A549 (cell line): ENCODE results near the gene GBA2. TPM values are rescaled to one million over a fixed set of nuclear protein-coding genes. Genes with fewer than 3 reads are reported as not detected.

Source experiments
- ATAC-seq, 2 experiments: fragments of 200-7000 bp in 1 of 2; fragments of >200 bp in 1 of 2; cut with Nextera tagmentation in 1 of 2; cut with Tn5 transposase in 1 of 2; 3 replicates each; pipeline versions ENCODE4 v1.8.0 to v1.9.1; 2018 to 2020; ENCODE audit warnings: mild to moderate bottlenecking in 1 of 2, moderate library complexity in 1 of 2
- CTCF ChIA-PET: fragments of 300-600 bp; sonication (Branson Sonifier 250); formaldehyde crosslinking; extraction: SDS; loops from one replicate; lab custom pipeline; 2021; ENCODE audit warnings: antibody characterized with exemption, inconsistent platforms; lab: Yijun Ruan, JAX
- POLR2A ChIA-PET: fragments of 350-600 bp; formaldehyde crosslinking; extraction: SDS; loops from one replicate; lab custom pipeline; 2021; ENCODE audit warnings: antibody characterized with exemption, inconsistent platforms; lab: Yijun Ruan, JAX
- DNase-seq, 2 experiments: peaks; one replicate each; pipeline versions ENCODE4 v3.0.0 to v3.0.0-alpha.2; 2011 to 2016; ENCODE audit warnings: low read depth in 1 of 2, low spot score in 1 of 2
- FAIRE-seq: peaks from 2 replicates; lab custom pipeline; 2011; peaks lifted over from hg19 to GRCh38; lab: Jason Lieb, UNC
- H3K27ac ChIP-seq, 2 experiments: fragments of >200 bp; sonication (Bioruptor Twin); formaldehyde crosslinking; 3 replicates each; pipeline ENCODE4 v1.5.1; 2016 to 2017
- H3K4me1 ChIP-seq: fragments of >200 bp; sonication (Bioruptor Twin); formaldehyde crosslinking; 3 replicates; pipeline ENCODE4 v1.6.1; 2016
- H3K4me2 ChIP-seq: fragments of >200 bp; sonication (Bioruptor Twin); formaldehyde crosslinking; 3 replicates; pipeline ENCODE4 v1.6.1; 2016
- H3K4me3 ChIP-seq: fragments of >200 bp; sonication (Bioruptor Twin); formaldehyde crosslinking; 3 replicates; pipeline ENCODE4 v1.5.1; 2016
- H3K9me3 ChIP-seq: fragments of >200 bp; sonication (Bioruptor Twin); formaldehyde crosslinking; 3 replicates; pipeline ENCODE4 v1.6.1; 2016
- ATOH8 ChIP-seq: fragments of 250-450 bp; sonication (Bioruptor Pico); IDR thresholded peaks from 2 replicates; pipeline ENCODE4 v1.5.0; 2020; ENCODE audit warnings: low read depth, mild to moderate bottlenecking, moderate library complexity
- BCL3 ChIP-seq: fragments of >200 bp; sonication (Bioruptor Twin); formaldehyde crosslinking; IDR thresholded peaks from 3 replicates; pipeline ENCODE4 v1.6.1; 2016
- CBX2 ChIP-seq: fragments of 200-600 bp; sonication (generic); IDR thresholded peaks from 2 replicates; pipeline ENCODE4 v1.6.1; 2016; ENCODE audit warnings: low read depth, mild to moderate bottlenecking, borderline replicate concordance
- EHF ChIP-seq: fragments of 250-450 bp; sonication (Bioruptor Pico); IDR thresholded peaks from 2 replicates; pipeline ENCODE4 v1.5.0; 2020; ENCODE audit warnings: mild to moderate bottlenecking
- EHMT2 ChIP-seq: fragments of 200-600 bp; sonication (generic); IDR thresholded peaks from 2 replicates; pipeline ENCODE4 v1.6.1; 2016; ENCODE audit warnings: antibody characterized with exemption, low read depth, mild to moderate bottlenecking, moderate library complexity
- EP300 ChIP-seq, 2 experiments: fragments of >200 bp; sonication (Bioruptor Twin); formaldehyde crosslinking; IDR thresholded peaks; 2 replicates in 1 of 2; 3 replicates in 1 of 2; pipeline ENCODE4 v1.6.1; 2016 to 2017
- FOSB ChIP-seq: fragments of 250-450 bp; sonication (Bioruptor Pico); IDR thresholded peaks from 2 replicates; pipeline ENCODE4 v1.5.0; 2020; ENCODE audit warnings: mild to moderate bottlenecking, moderate library complexity
- GATA3 ChIP-seq: IDR thresholded peaks from 2 replicates; pipeline ENCODE4 v1.6.1; 2012; ENCODE audit warnings: borderline replicate concordance
- HDAC2 ChIP-seq: fragments of 200-600 bp; sonication (generic); IDR thresholded peaks from 2 replicates; pipeline ENCODE4 v1.6.1; 2016
- HMGXB4 ChIP-seq: fragments of 250-450 bp; sonication (Bioruptor Pico); IDR thresholded peaks from 2 replicates; pipeline ENCODE4 v1.5.0; 2021; ENCODE audit warnings: mild to moderate bottlenecking, moderate library complexity, borderline replicate concordance
- HOXB13 ChIP-seq: fragments of 250-450 bp; sonication (Bioruptor Pico); IDR thresholded peaks from 2 replicates; pipeline ENCODE4 v1.5.0; 2020; ENCODE audit warnings: low read depth, mild to moderate bottlenecking, moderate library complexity
- HOXB5 ChIP-seq: fragments of 250-450 bp; sonication (Bioruptor Pico); IDR thresholded peaks from 2 replicates; pipeline ENCODE4 v1.5.0; 2020; ENCODE audit warnings: mild to moderate bottlenecking, moderate library complexity
- KDM5A ChIP-seq: fragments of 200-600 bp; sonication (generic); IDR thresholded peaks from 2 replicates; pipeline ENCODE4 v1.6.1; 2016; ENCODE audit warnings: antibody characterized with exemption, mild to moderate bottlenecking
- MAZ ChIP-seq: fragments of 150-350 bp; IDR thresholded peaks from 2 replicates; pipeline ENCODE4 v1.6.1; 2014; ENCODE audit warnings: antibody characterized with exemption, low read depth, low read length, borderline replicate concordance
- NFE2L2 ChIP-seq: fragments of 150-350 bp; conservative IDR thresholded peaks from 2 replicates; pipeline ENCODE4 v1.6.1; 2014; ENCODE audit warnings: low read length
- NPAS2 ChIP-seq: fragments of 250-450 bp; sonication (Bioruptor Pico); IDR thresholded peaks from 2 replicates; pipeline ENCODE4 v1.8.0; 2022; ENCODE audit warnings: mild to moderate bottlenecking, moderate library complexity, borderline replicate concordance
- NR3C1 ChIP-seq: fragments of >200 bp; sonication (Bioruptor Twin); formaldehyde crosslinking; IDR thresholded peaks from 3 replicates; pipeline ENCODE4 v1.6.1; 2017
- PBX3 ChIP-seq: IDR thresholded peaks from 2 replicates; pipeline ENCODE4 v1.6.1; 2012
- POLR2AphosphoS2 ChIP-seq: conservative IDR thresholded peaks from 2 replicates; pipeline ENCODE4 v1.6.1; 2012; ENCODE audit warnings: low read length, improper control_type of control experiment, inconsistent platforms
- RFX5 ChIP-seq: fragments of 450-650 bp; IDR thresholded peaks from 2 replicates; pipeline ENCODE4 v1.7.1; 2014; ENCODE audit warnings: antibody characterized with exemption, mild to moderate bottlenecking, moderate library complexity
- SMC3 ChIP-seq: fragments of >200 bp; sonication (Bioruptor Twin); formaldehyde crosslinking; IDR thresholded peaks from 3 replicates; pipeline ENCODE4 v1.6.1; 2018; ENCODE audit warnings: inconsistent platforms
- SREBF2 ChIP-seq: fragments of 450-650 bp; IDR thresholded peaks from 2 replicates; pipeline ENCODE4 v1.6.1; 2014; ENCODE audit warnings: mild to moderate bottlenecking, moderate library complexity
- TP53 ChIP-seq: fragments of 250-450 bp; sonication (Bioruptor Pico); IDR thresholded peaks from 2 replicates; pipeline ENCODE4 v1.5.0; 2021; ENCODE audit warnings: mild to moderate bottlenecking, moderate library complexity
- ZC3H11A ChIP-seq: fragments of 450-650 bp; IDR thresholded peaks from 2 replicates; pipeline ENCODE4 v1.6.1; 2014; ENCODE audit warnings: antibody characterized with exemption, mild to moderate bottlenecking
- WGBS: methylation state at CpG from one replicate; pipeline ENCODE4 v1.1.6; 2017; ENCODE audit errors: missing lambda C conversion rate; 5-methylcytosine and 5-hydroxymethylcytosine counted together
- polyA plus RNA-seq, 4 experiments: library from polyadenylated mRNA; depleted of rRNA in 3 of 4; stranded (reverse); fragments of >200 nt; fragmentation: RNase III in 1 of 4; extraction: RNeasy Plus Mini Kit Qiagen cat#74134 plus additional on column Dnase treatment in 1 of 4; gene quantifications; 2 replicates in 3 of 4; 3 replicates in 1 of 4; pipeline ENCODE4 v1.2.3, GENCODE V29; 2011 to 2017

GBA2 gene
- polyA plus RNA-seq, 2 of the 4 experiments (the other 2 are of a cell fraction) = 38.9 to 40.0 TPM

GRCh38 chr9:35705836-35706430 lies 43.1 kb downstream of the GBA2 start (continued):
- no peak for TF ChIP-seq ATOH8 (CRISPR knock-in tag)
- no peak for TF ChIP-seq RFX5
- no peak for TF ChIP-seq NFE2L2
- TF ChIP-seq MAZ = no peak
- TF ChIP-seq FOSB (CRISPR knock-in tag) = no peak
- no peak for TF ChIP-seq EP300 (IDR thresholded peaks at IDR 0.05)
- TF ChIP-seq PBX3 = no peak

GRCh38 chr9:35705372-35705771 lies 43.7 kb downstream of the GBA2 start:
- FAIRE-seq = no peak
- Histone ChIP-seq H3K4me1 (no peaks in the 10 kb centered on the region), H3K27ac (no peak overlapping the region), H3K4me3 (no peak overlapping the region), H3K9me3 (no peaks in the 10 kb centered on the region), H3K4me2 (no peak overlapping the region)
- CTCF ChIA-PET = interaction anchor here (1.8 to 32.5 kb wide), 4 partner anchors 2 to 59 kb away, joined by 4 to 758 read pairs (median 387); partner anchors contain the start of genes CCDC107, CREB3, RMRP and TLN1
- no peak for DNase-seq
- ATAC-seq = no peak
- TF ChIP-seq HOXB5 (CRISPR knock-in tag) = no peak
- TF ChIP-seq POLR2AphosphoS2 = no peak
- no peak for TF ChIP-seq HMGXB4
- POLR2A ChIA-PET = interaction anchor here (1.5 kb wide), 1 partner anchor 9 kb away, joined by 4 read pairs; no protein-coding TSS in a partner anchor
- WGBS = 98% methylated on average over 8 of the region's 8 CpGs

GRCh38 chr9:35703906-35704672 lies 44.9 kb downstream of the GBA2 start:
- WGBS = 96% methylated on average over 24 of the region's 26 CpGs
- ChIA-PET POLR2A (interaction anchor here (0.7 kb wide), 1 partner anchor 33 kb away, joined by 3 read pairs; no protein-coding TSS in a partner anchor), CTCF (interaction anchor here (0.7 to 32.5 kb wide), 5 partner anchors 0 to 46 kb away, joined by 3 to 758 read pairs (median 16); partner anchors contain the start of genes CCDC107, CREB3, RMRP and TLN1)
- Histone ChIP-seq H3K4me2 (no peak overlapping the region), H3K9me3 (no peaks in the 10 kb centered on the region), H3K27ac (no peak overlapping the region), H3K4me3 (no peak overlapping the region), H3K4me1 (no peaks in the 10 kb centered on the region)
- TF ChIP-seq RFX5 (no peak), EHMT2 (no peak), BCL3 (no peak), CBX2 (no peak), EHF (CRISPR knock-in tag) (no peak), EP300 (IDR thresholded peaks at IDR 0.05) (no peak), NPAS2 (CRISPR knock-in tag) (no peak), HDAC2 (no peak), SREBF2 (no peak), TP53 (CRISPR knock-in tag) (no peak), ZC3H11A (no peak), NR3C1 (no peak), FOSB (CRISPR knock-in tag) (no peak), HOXB13 (CRISPR knock-in tag) (no peak), SMC3 (no peak), GATA3 (no peak), KDM5A (no peak)
- DNase-seq (no peak), FAIRE-seq (no peak), ATAC-seq (no peak)
